HG03025 (cell line): ENCODE measurements around the gene SPDYE1.
"Not testable (repeated sequence)": the region's sequence is repeated elsewhere in the genome, so short reads cannot be mapped to it uniquely, and the experiment has no call there.

Experiments used
- ATAC-seq: cut with Tn5 transposase; IDR thresholded peaks from one replicate; pipeline ENCODE4 v1.9.1; 2021; ENCODE audit warnings: mild to moderate bottlenecking, moderate library complexity; ENCODE audit not compliant: unreplicated experiment, low FRiP score

The SPDYE1 gene

GRCh38 chr7:44039800-44040492 is 42.2 kb downstream of the SPDYE1 start:
- ATAC-seq = not testable (repeated sequence)

- ATAC-seq = not testable (repeated sequence)
Observed at GRCh38 chr7:44040493-44040891, 42.8 kb downstream of the SPDYE1 start.

GRCh38 chr7:44042221-44042620 is 44.5 kb downstream of the SPDYE1 start:
- ATAC-seq = no peak

GRCh38 chr7:44043902-44044301 is 46.2 kb downstream of the SPDYE1 start:
- no peak for ATAC-seq

- peak; percentile 60 for ATAC-seq
Observed at GRCh38 chr7:44044315-44045225, 46.9 kb downstream of the SPDYE1 start, which contains the start of gene DBNL. DBNL (plus strand) TSS chr7:44044702; CDS start chr7:44044738, 36 bp downstream.

- no peak for ATAC-seq
Observed at GRCh38 chr7:44045226-44046014, 47.7 kb downstream of the SPDYE1 start.

- peak; percentile 39 for ATAC-seq
Observed at GRCh38 chr7:44046321-44047061, 48.8 kb downstream of the SPDYE1 start.

GRCh38 chr7:44048031-44048795 is 50.5 kb downstream of the SPDYE1 start:
- no peak for ATAC-seq

- ATAC-seq = no peak
Observed at GRCh38 chr7:44050121-44050914, 52.6 kb downstream of the SPDYE1 start.

- ATAC-seq = no peak
Observed at GRCh38 chr7:44050915-44051560, 53.3 kb downstream of the SPDYE1 start.

- no peak for ATAC-seq
Observed at GRCh38 chr7:44051611-44052220, 54.0 kb downstream of the SPDYE1 start.

- ATAC-seq = no peak
Observed at GRCh38 chr7:44052771-44053365, 55.2 kb downstream of the SPDYE1 start.

GRCh38 chr7:44056681-44057080 is 59.0 kb downstream of the SPDYE1 start:
- ATAC-seq = no peak

GRCh38 chr7:44057181-44057848 is 59.6 kb downstream of the SPDYE1 start:
- no peak for ATAC-seq

GRCh38 chr7:44057849-44058758 is 60.4 kb downstream of the SPDYE1 start:
- no peak for ATAC-seq

- ATAC-seq = no peak
Observed at GRCh38 chr7:44058759-44059218, 61.1 kb downstream of the SPDYE1 start.
